ENCODE data around the gene ATP6V1E1. TPM values are rescaled to one million over a fixed set of nuclear protein-coding genes. Genes with fewer than 3 reads are reported as not detected.

The ATP6V1E1 gene
- total RNA-seq, 1 experiment from 2014 or later: 89.2 TPM

DNA sequence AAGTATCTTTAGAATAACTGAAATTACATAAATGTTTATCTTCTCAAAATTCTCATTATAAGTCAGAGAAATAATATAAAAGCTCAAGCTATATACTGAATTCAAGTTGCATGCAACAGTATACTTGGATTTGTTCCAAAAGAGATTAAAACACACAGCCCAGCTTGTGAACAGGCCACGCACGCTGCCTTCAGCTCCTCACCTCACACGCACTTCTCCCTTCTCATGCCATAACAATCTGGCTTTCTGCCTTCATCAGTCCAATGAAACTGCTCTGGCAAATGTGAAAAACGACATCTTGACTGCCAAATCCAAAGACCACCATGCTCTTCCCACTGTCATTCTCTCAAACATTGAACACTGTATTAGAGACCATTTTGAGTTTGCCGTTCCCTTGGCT, 22.1 kb downstream of the ATP6V1E1 start:
- Histone ChIP-seq H4K5ac (ENCODE audit: insufficient read length, low read depth, low read length) (no peak overlapping the region), H3K27ac (ENCODE audit: insufficient read length, low read depth, low read length) (no peak overlapping the region), H3T11ph (ENCODE audit: low read length) (no peak overlapping the region), H3K23me2 (ENCODE audit: insufficient read length, low read depth, low read length, poor library complexity, severe bottlenecking) (no peaks in the 10 kb centered on the region), H4K20me1 (ENCODE audit: control insufficient read depth, insufficient read depth, insufficient read length) (no peaks in the 10 kb centered on the region), H3K56ac (ENCODE audit: insufficient read length, low read depth, low read length) (no peak overlapping the region), H2BK12ac (ENCODE audit: insufficient read length, low read depth, low read length) (no peak overlapping the region), H3K79me1 (ENCODE audit: insufficient read depth, low read depth, low read length, poor library complexity, severe bottlenecking) (peaks cover 3% of the 10 kb centered on the region), H2AFZ (ENCODE audit: low read length) (no peak overlapping the region), H3K9ac (ENCODE audit: extremely low read depth, insufficient read length, low read length) (no peak overlapping the region), H3K4me1 (ENCODE audit: insufficient read depth, low read length) (no peaks in the 10 kb centered on the region), H3K18ac (ENCODE audit: insufficient read length, low read depth, low read length) (no peak overlapping the region), H3K23ac (ENCODE audit: insufficient read length, low read depth, low read length) (no peak overlapping the region), H3K79me2 (ENCODE audit: insufficient read depth, low read length) (0 out of 2 replicates have a peak, but pooled peaks cover 2% of the 10 kb centered on the region), H2AK5ac (ENCODE audit: insufficient read length, low read length) (no peak overlapping the region), H2BK15ac (ENCODE audit: low read depth, low read length) (no peak overlapping the region), H3K9me3 (ENCODE audit: control insufficient read depth, low read depth, low read length) (no peaks in the 10 kb centered on the region), H4K91ac (ENCODE audit: insufficient read length, low read depth, low read length) (no peak overlapping the region), H3K4me2 (ENCODE audit: insufficient read depth, insufficient read length, low read length) (no peak overlapping the region), H2BK120ac (ENCODE audit: low read depth, low read length, poor library complexity, severe bottlenecking) (no peak overlapping the region), H3K14ac (ENCODE audit: insufficient read depth, low read length) (no peak overlapping the region), H2BK20ac (ENCODE audit: low read depth, low read length, poor library complexity, severe bottlenecking) (no peak overlapping the region), H3K27me3 (ENCODE audit: insufficient read depth, low read length) (no peaks in the 10 kb centered on the region), H4K8ac (replicated peaks; ENCODE audit: insufficient read length, low read depth, low read length) (no peak overlapping the region), H3K4ac (ENCODE audit: low read depth, low read length) (no peak overlapping the region), H2BK5ac (ENCODE audit: insufficient read length, low read length) (no peak overlapping the region)
- Mint-ChIP-seq H3K9me3 (no peaks in the 10 kb centered on the region), H3K36me3 (ENCODE audit: insufficient read depth in 1 of 3, low read depth in 3 of 3) (peaks cover 0 to 25% (median 18%) of the 10 kb centered on the region in 3 experiments; a peak in 5 of 7 replicates), H3K27me3 (ENCODE audit: low read depth) (no peaks in the 10 kb centered on the region), H3K4me3 (no peak overlapping the region), H3K27ac (no peak overlapping the region), H3K4me1 (no peaks in the 10 kb centered on the region)
- DNase-seq: no peak
- whole genome bisulfite sequencing (ENCODE audit: extremely low coverage, insufficient read length, low lambda C conversion rate): no CpG with 5 or more reads among the region's 5 CpGs
- TF ChIP-seq, protein P1, sequence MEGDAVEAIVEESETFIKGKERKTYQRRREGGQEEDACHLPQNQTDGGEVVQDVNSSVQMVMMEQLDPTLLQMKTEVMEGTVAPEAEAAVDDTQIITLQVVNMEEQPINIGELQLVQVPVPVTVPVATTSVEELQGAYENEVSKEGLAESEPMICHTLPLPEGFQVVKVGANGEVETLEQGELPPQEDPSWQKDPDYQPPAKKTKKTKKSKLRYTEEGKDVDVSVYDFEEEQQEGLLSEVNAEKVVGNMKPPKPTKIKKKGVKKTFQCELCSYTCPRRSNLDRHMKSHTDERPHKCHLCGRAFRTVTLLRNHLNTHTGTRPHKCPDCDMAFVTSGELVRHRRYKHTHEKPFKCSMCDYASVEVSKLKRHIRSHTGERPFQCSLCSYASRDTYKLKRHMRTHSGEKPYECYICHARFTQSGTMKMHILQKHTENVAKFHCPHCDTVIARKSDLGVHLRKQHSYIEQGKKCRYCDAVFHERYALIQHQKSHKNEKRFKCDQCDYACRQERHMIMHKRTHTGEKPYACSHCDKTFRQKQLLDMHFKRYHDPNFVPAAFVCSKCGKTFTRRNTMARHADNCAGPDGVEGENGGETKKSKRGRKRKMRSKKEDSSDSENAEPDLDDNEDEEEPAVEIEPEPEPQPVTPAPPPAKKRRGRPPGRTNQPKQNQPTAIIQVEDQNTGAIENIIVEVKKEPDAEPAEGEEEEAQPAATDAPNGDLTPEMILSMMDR (conservative IDR thresholded peaks at IDR 0.05): no peak
